GM21825 (cell line): ENCODE measurements around the gene ZNF594.
"Not testable (repeated sequence)": the region's sequence is repeated elsewhere in the genome, so short reads cannot be mapped to it uniquely, and the experiment has no call there.

Experiments used
- ATAC-seq: cut with Tn5 transposase; IDR thresholded peaks from one replicate; pipeline ENCODE4 v1.9.1; 2021; ENCODE audit warnings: mild to moderate bottlenecking, moderate library complexity; ENCODE audit not compliant: unreplicated experiment

ZNF594 gene

GRCh38 chr17:5203178-5203907 lies 11.7 kb upstream of the ZNF594 start:
- ATAC-seq, result no peak

- no peak for ATAC-seq
Observed at GRCh38 chr17:5201011-5201410, 9.3 kb upstream of the ZNF594 start.

DNA sequence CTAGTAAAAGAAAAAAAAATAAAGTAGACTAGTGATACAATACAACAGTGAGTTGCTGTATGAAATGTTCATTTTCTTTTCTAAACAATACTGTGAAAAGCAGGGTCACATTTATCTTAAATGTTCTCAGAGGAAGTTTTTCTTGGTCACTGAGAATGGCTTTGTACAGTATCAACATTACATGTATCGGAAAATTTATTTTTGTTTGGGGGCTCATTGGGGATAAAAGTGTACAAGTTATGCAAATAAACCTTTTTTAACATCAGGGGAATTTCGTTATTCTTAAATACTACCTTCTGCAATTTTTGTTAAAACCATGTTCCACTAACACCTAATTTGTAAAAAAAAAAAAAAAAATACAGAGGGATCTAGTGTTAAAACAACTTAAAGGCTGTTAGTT lies 8.7 kb upstream of the ZNF594 start:
- ATAC-seq, result no peak

GRCh38 chr17:5198472-5198871 lies 6.8 kb upstream of the ZNF594 start:
- ATAC-seq, result no peak

- no peak for ATAC-seq
Observed at GRCh38 chr17:5194346-5194745, 2.7 kb upstream of the ZNF594 start.

DNA sequence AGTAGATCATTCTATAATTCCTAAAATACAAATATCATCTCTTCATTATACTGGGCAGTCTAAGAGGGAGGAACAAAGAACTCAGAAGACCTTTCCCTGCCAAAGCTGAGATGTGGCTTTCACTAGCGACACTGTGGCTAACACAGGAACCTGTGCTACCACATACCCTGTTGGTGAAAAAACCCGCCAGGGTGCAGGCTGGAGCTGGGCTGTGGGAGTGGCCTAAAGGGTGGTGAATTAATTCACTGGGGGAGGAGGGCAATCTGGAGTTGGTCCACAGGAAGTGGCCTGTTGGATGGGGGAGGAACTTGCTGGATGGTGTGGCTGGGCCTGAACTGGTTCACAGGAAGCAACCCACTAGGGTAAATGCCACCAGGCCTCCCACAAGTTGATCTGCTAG lies 7.4 kb downstream of the ZNF594 start:
- ATAC-seq, result no peak

DNA sequence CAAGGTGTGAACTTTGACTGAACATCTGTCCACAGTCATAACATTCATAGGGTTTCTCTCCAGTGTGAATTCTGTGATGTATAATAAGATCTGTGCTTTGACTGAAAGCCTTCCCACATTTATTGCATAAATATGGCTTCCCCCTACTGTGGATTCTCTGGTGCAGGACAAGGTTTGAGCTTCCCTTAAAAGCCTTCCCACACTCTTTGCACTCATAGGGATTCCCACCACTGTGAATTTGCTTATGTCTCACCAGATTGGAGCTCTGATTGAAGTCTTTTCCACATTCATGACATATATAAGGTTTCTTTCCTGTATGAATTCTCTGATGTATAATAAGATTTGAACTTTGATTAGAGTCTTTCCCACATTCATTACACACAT lies 8.3 kb downstream of the ZNF594 start:
- ATAC-seq, result no peak

- ATAC-seq, result no peak
Observed at GRCh38 chr17:5182597-5183409, 8.9 kb downstream of the ZNF594 start.

DNA sequence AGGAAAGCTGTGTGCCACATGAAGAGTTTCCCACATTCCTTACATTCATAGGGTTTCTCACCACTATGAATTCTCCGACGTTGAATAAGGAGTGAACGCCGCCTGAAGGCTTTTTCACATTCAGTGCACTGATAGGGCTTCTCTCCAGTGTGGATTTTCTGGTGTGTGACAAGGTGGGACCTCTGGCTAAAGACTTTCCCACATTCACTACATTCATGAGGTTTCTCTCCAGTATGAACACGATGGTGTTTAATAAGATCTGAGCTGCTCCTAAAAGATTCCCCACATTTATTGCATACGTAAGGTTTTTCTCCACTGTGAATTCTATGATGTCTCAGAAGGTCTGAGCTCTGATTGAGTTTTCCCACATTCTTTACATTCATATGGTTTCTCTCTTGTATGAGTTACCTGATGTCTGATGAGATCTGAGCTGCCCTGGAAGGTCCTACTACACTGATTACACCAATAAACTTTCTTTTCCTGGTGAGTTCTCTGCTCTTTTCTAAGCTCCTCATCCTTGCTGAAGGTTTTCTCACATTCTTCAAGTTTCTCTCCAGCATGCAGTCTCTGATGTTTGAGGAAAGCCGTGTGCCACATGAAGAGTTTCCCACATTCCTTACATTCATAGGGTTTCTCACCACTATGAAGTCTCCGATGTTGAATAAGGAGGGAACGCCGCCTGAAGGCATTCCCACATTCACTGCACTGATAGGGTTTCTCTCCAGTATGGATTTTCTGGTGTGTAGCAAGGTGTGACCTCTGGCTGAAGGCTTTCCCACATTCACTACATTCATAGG lies 10.0 kb downstream of the ZNF594 start:
- no peak for ATAC-seq

DNA sequence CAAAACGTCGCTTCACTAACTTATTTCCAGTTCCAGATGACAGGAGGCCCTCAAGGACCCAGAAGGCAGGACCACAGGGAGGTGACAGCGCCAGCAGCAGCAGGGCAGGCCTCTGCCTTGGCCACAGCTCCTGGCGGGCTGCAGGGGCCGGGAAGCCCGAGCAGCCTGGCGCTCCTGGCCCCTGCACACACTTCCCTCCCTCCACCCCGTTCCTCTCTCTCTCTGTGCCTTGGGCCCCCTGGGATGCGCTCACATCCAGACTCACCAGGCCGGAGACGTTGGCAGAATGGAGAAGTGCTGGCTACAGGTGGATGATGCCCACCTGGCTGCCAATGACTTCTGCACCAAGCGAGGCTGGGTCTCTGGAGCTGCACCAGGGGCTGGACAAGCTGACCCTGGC lies 12.7 kb downstream of the ZNF594 start:
- no peak for ATAC-seq

GRCh38 chr17:5175027-5175426 lies 16.6 kb downstream of the ZNF594 start:
- ATAC-seq, result not testable (repeated sequence)

DNA sequence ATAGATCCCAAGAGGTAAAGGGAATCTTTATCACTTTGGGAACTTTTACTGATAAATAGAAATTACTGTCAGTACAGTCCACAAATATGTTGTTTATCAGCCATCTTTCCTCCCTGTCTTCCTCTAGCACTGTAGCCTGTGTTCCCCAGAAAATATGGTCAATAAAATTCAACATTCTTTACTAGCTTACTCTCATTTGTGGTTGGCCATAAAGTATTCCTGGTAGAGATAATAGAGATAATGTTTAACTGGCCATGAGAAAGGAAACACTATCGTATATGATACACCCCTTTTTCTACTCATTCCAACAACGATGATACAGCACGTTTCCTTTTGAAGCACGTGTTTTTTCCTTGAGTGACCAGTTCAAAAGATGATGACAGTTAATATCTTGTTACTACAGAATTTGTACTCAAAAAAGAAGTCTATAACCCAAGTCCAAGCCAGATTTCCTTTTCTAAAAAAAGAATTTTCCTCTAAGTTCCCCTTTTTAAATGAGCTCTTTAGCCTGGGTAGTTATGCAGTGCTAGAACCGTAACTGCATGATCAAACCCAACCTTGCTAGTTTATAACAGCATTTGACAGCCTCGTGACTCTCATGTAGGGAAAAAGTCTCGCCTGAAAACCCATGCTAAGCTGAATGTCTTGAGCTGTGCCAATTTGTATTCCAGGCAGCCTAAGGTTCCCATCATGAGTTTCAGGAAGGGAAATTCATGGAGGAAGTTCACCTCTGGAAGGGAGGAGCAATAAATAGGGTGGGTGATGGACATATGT lies 25.7 kb downstream of the ZNF594 start:
- ATAC-seq, result not testable (repeated sequence)

- ATAC-seq, result no peak
Observed at GRCh38 chr17:5164436-5164835, 27.2 kb downstream of the ZNF594 start.

- ATAC-seq, result not testable (repeated sequence)
Observed at GRCh38 chr17:5161793-5162192, 29.9 kb downstream of the ZNF594 start.

- not testable (repeated sequence) for ATAC-seq
Observed at GRCh38 chr17:5160702-5161101, 31.0 kb downstream of the ZNF594 start.

GRCh38 chr17:5146122-5146521 lies 45.5 kb downstream of the ZNF594 start:
- ATAC-seq, result not testable (repeated sequence)

DNA sequence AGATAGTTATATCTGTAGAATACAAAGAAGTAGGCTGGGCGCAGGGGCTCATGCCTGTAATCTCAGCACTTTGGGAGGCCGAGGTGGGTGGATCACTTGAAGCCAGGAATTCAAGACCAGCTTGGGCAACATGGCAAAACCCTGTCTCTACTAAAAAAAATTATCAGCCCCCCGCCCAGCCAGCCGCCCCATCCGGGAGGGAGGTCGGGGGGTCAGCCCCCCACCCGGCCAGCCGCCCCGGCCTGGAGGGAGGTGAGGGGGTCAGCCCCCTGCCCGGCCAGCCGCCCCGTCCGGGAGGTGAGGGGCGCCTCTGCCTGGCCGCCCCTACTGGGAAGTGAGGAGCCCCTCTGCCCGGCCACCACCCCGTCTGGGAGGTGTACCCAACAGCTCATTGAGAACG lies 48.8 kb downstream of the ZNF594 start:
- not testable (repeated sequence) for ATAC-seq

DNA sequence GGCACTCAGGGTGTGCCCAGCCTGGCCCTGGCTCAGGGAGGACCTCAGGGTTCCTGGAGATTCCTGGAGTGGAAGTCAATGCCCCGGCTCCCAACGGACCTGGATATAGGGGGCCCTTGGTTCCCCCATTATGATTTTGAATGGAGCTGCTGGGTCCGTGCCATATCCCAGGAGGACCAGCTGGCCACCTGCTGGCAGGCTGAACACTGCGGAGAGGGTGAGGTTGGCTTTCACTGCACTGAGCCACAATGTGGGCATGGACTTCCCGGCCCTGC lies 52.3 kb downstream of the ZNF594 start:
- no peak for ATAC-seq

- no peak for ATAC-seq
Observed at GRCh38 chr17:5138616-5139457, 52.8 kb downstream of the ZNF594 start.

DNA sequence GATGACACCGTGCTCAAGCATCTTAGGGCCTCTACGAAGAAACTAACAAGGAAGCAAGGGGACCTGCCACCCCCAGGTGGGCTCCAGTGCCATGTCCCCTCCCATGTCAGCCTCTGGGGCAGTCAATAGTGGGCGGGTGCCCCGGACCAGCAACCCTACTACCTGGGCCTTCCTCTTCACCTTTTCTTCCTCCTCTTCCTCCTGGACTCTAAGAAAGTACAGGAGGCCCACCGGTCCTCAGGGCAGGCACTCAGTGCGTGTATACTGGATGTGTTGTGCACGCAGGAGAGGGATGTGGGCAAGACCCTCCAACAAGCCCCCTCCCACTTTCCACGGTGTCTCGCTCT lies 53.5 kb downstream of the ZNF594 start:
- ATAC-seq, result not testable (repeated sequence)
